Uterus (tissue), 2 donors: ENCODE measurements around the gene ABCC11.

Experiments
- POLR2A ChIP-seq, 2 donors: fragments of 450-650 bp; IDR thresholded peaks; one replicate each; pipeline ENCODE4 v1.6.1; 2016; ENCODE audit warnings: antibody characterized with exemption in 2 of 2, mild to moderate bottlenecking in 1 of 2, moderate library complexity in 1 of 2
- TF ChIP-seq, protein P1 (sequence below), 4 experiments: fragments of 200-600 bp in 2 of 4; fragments of 450-650 bp in 2 of 4; sonication (generic) in 2 of 4; IDR thresholded peaks; one replicate each; pipeline ENCODE4 v1.5.1; 2016 to 2019; ENCODE audit warnings: antibody characterized with exemption in 4 of 4, mild to moderate bottlenecking in 2 of 4, moderate library complexity in 1 of 4

DNA sequence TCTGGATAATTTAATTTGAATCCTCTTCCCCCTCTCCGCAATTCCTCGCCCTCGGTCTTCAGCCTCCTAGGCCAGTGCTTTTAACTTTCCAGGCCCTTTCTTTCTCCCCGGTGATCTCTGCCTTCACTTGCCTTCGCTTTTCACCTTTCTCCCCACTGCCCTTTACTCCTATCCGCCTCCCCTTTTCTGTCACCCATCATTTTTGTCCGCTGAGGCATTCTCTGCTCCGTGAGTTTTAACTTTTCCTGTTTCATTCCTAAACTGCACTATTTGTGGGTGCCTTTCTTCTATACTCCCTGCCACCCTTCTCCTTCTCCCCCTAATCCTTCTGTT lies 2.5 kb downstream of the ABCC11 start:
- TF ChIP-seq POLR2A (IDR thresholded peaks at IDR 0.05): no peak
- TF ChIP-seq, protein P1, sequence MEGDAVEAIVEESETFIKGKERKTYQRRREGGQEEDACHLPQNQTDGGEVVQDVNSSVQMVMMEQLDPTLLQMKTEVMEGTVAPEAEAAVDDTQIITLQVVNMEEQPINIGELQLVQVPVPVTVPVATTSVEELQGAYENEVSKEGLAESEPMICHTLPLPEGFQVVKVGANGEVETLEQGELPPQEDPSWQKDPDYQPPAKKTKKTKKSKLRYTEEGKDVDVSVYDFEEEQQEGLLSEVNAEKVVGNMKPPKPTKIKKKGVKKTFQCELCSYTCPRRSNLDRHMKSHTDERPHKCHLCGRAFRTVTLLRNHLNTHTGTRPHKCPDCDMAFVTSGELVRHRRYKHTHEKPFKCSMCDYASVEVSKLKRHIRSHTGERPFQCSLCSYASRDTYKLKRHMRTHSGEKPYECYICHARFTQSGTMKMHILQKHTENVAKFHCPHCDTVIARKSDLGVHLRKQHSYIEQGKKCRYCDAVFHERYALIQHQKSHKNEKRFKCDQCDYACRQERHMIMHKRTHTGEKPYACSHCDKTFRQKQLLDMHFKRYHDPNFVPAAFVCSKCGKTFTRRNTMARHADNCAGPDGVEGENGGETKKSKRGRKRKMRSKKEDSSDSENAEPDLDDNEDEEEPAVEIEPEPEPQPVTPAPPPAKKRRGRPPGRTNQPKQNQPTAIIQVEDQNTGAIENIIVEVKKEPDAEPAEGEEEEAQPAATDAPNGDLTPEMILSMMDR (IDR thresholded peaks at IDR 0.05): no peak
